SKM-1 (cell line): ENCODE data around the gene DUS1L.

Experiments used
- DNase-seq: peaks from one replicate; lab custom pipeline; 2025; ENCODE audit not compliant: unreplicated experiment; lab: John Stamatoyannopoulos, UW

Gene DUS1L

GRCh38 chr17:82077617-82078358, 12.2 kb upstream of the DUS1L start:
- DNase-seq: no peak

DNA sequence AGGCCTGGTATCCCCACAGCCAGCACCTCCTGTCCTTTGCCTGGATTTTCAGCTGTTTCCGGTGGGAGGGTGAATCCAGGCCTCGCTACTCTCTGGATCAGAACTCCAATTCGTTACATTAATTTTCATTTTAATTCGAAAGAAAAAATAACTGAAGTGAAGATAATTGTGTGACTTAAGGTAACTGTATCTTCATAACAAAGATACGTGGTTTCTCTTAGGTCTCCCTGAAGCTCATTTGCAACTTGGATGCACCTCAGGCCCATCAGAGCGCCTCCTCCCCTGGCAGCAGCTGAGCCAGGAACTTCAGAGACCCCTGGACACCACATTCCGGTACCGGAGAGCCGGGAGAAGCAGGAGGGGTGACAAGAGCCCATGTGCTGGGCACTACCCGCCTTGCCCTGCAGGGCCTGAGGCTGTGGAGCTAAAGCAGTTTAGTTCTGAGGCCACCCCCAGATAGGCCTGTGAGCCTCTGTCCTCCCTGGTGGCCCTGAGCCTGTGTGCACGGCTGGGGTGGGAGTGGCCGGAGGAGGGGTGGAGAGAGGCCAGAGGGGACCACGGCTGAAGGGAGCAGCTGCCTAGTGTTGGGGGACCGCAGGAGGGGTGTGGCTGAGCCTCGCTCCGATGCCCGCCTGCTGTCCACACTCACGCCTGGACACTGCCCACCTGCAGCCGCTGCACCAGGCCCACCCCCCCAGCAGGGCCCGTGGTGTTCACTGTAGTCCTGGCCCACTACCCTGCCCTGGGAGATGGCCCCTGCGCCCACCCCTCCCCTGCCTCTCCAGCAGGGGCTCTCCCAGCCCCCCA, 11.4 kb upstream of the DUS1L start:
- no peak for DNase-seq

- no peak for DNase-seq
These were observed 10.6 kb upstream of the DUS1L start for GRCh38 chr17:82076018-82076784.

DNA sequence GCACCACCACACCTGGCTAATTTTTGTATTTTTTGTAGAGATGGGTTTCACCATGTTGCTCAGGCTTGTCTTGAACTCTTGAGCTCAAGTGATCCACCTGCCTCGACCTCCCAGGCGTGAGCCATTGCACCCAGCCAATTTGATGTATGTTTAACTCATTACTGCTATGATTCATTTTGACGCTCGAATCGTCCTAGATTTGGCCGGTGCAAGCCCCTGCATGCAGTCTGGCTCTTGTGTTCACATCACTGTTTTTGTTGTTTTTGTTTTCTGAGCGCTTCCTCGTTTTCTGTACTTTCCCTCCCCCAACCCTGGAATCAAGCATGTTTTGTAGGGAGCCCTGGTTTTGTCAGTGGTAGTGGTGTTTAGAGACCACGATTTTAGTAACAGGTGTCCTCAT, 7.8 kb upstream of the DUS1L start:
- no peak for DNase-seq

DNA sequence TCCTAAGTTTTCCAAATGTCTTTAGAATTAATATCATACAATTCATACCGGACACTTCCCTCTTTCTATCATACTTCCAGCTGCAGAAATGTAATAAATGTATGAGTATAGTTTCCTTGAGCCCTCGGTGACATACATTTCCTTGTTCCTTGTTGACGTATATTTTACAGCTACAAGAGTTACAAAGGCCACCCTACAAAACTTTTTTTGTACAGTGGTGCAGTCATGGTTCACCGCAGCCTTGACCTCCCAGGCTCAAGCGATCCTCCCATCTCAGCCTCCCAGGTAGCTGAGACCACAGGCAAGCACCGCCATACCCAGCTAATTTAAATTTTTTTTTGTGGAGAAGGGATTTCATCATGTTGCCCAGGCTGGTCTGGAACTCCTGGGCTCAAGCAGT, 7.2 kb upstream of the DUS1L start:
- DNase-seq: no peak

DNA sequence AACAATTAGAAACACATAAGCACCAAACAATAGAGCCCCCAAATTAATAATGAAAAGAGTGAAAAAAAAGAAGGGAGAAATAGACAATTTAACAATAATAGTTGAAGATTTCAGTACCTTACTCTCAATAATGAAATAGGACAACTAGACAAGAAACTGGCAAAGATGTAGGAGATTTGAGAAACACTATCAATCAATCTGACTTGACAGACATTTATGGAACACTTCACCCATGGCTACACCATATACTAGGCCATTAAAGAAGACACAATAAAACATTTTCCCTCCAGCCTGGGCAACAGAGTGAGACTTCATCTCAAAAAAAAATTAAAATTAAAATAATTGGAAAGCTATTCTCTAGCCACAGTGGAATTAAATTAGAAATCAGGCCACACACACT, 5.0 kb upstream of the DUS1L start:
- no peak for DNase-seq

DNA sequence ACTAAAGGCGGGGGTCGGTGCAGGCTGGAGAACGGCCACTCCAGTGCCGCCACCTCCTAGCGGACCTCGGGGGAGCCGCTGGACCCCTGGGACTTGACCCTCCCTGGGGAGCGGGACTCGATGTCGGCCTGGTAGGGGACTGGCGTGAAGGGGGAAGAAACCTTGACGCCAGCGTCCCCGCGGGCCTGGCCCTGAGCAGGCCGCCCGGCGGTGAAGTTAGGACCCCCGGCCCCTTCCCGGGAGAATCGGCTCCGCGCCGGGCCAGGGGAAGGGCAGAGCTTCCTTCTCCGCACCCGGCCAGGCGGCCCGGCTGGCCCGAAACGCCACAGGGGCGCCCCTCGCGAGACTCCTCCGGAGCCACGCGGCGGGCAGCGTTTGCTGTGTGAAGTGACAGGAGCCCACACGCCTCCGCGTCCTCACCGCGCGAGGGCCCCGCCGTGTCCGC, 389 bp downstream of the DUS1L start:
- no peak for DNase-seq

DNA sequence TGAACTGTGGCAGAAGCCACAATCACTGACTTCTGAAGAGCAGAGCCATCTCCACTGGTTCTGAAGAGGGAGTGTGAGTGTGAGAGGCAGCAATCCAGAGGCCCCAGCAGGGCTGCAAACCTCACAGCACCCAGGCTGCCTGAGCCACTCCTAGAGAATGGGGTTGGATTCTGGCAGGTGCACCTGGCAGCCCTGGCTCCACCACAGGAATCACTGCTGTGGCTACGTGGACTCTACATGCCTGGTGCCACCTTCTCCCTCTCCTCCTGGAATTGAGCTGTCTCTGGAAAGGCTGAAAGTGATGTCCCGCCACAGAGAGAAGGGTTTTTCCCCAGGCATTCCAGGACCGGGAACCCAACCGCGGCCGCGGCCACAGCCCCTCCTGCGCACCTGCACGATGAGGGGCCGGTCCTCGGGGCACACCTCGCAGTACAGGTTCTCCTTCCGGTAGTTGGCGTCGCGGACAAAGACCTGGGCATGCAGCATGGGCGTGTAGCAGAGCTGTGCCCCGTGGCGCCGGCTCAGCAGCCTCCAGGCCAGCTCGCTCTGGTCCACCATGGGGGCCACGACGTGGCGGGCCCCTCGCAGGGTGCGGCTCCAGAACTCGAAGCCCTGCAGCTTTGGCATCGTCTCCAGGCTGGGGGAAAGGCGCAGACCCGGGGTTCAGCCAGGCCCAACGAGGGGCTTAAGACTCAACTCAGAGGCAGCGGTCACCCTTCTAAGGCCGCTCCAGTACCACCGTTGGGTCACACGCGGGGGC, 991 bp downstream of the DUS1L start:
- DNase-seq: no peak

DNA sequence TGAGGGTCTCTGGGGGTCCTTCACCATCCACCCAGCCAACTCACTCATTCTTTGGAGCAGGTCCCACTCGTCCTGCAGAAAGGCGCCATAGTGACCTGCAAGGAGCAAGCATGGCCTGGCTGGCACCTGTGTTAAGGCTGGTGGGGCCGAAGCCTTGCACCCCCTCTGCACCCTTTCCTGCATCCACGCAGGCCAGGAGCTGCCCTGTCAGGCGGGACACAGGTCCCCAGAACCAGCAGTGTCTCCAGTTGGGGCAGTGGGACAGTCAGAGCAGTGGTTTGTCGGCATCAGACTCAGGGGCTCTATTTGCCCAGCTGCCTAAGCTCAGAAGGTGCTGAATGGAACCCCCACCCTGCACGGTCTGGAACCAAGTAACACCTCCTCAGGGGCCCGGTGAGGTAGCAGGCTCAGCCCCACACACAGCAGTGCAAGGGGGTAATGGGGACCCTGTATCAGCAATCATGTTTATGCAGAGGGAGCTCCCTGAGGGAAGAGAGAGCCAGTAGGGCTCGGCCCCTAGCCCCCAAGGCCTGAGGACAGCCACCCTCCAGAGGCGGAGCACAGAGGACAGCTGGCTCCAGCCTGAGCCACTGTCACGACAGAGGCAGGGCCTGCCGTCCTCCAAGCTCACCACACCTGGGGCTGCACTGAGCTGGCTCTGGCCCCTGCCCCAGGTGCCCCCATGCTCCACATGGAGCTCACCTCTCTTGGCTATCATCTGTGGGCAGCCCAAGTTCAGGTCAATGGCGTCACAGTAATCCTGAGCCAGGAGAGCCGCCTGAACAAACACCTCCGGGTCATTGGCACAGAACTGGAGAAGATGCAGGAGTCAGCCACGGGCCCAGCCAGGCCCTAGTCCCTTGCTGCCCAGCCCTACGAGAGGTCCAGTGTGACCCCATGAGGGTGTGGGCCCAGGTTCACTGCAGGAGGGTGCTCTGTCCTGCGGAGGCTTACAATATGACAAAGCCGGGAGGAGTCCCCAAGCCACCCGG, 1.9 kb downstream of the DUS1L start:
- DNase-seq: no peak

- no peak for DNase-seq
These were observed 2.6 kb downstream of the DUS1L start for GRCh38 chr17:82062984-82063368.

- no peak for DNase-seq
These were observed 3.3 kb downstream of the DUS1L start for GRCh38 chr17:82062076-82062983.

- no peak for DNase-seq
These were observed 4.3 kb downstream of the DUS1L start for GRCh38 chr17:82061047-82061925.

DNA sequence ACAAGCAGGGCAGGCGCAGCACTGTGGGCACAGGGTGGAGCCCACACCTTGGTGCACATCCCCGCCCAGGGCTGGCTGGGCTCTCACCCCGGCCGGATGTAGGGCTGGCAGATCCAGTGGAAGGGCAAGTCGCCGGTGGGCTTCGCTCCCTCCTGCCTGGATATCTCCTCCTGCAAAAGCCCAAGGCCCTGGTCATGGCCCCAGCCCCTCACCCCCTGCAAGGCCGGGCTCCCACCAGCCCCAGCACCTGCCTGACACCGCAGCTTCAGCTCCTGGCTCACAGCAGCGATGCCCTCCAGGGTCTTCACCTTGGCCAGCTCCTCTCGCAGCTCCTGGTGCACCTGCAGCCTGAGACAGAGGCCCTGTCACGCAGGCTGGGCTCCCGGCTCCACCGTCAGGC, 5.0 kb downstream of the DUS1L start:
- no peak for DNase-seq

GRCh38 chr17:82060001-82060380, 5.6 kb downstream of the DUS1L start:
- DNase-seq: no peak

- no peak for DNase-seq
These were observed 6.2 kb downstream of the DUS1L start for GRCh38 chr17:82059272-82060000.

DNA sequence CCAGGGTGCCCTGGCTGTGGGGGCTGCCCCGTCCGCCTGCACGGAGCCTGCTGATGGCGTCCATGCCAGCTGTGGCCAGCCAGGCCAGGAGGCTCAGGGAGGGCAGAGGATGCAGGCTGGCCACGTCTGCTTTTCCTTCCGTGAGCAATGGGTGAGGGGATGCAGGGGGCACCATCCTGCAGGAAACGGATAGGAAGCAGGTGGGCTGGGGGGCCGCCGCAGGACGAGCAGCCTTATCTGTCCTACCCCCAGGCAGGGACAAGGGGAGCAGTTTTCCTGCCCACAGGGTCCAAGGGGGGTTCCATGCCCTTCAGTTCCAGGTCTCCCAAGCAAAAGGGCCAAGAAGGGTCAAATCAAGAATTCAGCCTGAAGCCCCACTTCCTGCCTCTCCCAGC, 6.8 kb downstream of the DUS1L start:
- DNase-seq: no peak

DNA sequence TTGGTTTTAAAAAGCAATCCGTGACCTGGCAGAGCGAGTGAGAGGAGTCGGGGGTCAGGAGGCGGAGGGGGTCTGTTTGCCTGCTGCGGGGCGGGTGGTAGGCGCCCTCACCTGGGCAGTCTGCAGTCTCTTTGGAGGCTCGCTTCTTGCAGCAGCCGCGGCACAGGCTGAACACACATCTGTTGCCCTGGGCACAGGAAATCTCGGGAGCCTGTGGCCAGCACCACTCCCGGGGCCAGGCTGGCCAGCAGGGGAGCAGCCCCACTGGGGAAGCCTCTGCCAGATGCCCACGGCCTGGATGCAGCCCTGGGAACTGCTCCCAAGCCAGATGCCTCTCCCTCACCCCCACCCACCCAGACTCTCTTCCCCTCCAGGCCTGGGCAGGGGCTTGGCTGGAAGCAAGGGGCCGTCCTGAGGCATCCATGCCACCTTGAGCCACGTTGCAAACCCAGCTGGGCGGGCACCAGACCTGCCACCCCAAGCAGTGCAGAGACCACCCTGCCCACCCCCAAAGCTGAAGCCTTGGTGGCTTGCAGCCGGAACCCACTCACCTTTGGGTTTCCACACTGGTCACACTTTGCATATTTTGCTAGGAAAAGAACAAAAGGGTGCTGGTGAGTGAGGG, 7.3 kb downstream of the DUS1L start:
- no peak for DNase-seq
